ENCODE measurements around the gene DDX1.

DNA sequence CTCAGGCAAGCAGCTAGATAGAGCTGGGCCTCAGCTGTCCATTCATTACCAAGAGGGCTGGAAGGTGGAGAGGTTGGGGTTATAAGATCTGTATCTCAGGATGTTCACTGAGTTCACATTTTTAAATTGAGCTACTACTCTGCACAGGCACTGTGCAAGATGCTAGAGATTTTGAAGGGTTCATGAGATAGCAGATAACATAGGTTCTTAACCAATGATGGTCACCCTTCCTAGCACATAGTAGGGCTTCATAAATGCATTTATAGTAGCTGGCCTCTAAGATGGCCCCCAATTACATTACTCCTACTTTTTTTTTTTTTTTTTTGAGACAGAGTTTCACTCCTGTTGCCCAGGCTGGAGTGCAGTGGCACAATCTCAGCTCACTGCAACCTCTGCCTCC is 79.7 kb downstream of the DDX1 start:
- TF ChIP-seq GATA2 (IDR thresholded peaks at IDR 0.05; ENCODE audit: low read depth, low read length): no peak
- TF ChIP-seq GATA3 (IDR thresholded peaks at IDR 0.05; ENCODE audit: low read depth, low read length): no peak

Data from SH-SY5Y (cell line).